ENCODE measurements around the gene TTC34. TPM values are rescaled to one million over a fixed set of nuclear protein-coding genes. Genes with fewer than 3 reads are reported as not detected.

TTC34 gene
- total and polyA plus RNA-seq, 2 of the 4 experiments (the other 2 are of a cell fraction), result under 0.01 to 0.09 TPM

GRCh38 chr1:2605509-2606395, 195.7 kb downstream of the TTC34 start:
- H3K9ac ChIP-seq (ENCODE audit: low read depth, low read length), result no peak overlapping the region
- H2AK9ac ChIP-seq (replicated peaks; ENCODE audit: low read depth, low read length, poor library complexity), result no peak overlapping the region
- no peak overlapping the region for H2AFZ ChIP-seq (replicated peaks; ENCODE audit: low read length, poor library complexity)
- no peak overlapping the region for H2BK120ac ChIP-seq (ENCODE audit: low read depth, low read length)
- no peaks in the 10 kb centered on the region; the same call in 1 of the 2 replicates for H3K27me3 ChIP-seq (ENCODE audit: control insufficient read depth, insufficient read depth, low read length)
- H3K4me3 ChIP-seq (ENCODE audit: insufficient read depth, low read depth, low read length), result no peak overlapping the region
- 59% methylated on average over 21 of the region's 48 CpGs; no CpG with 5 or more reads in 1 of the 2 experiments for WGBS, 2 experiments (ENCODE audit: extremely low coverage in 2 of 2, insufficient read length in 1 of 2)
- DNase-seq (no peak), ATAC-seq (ENCODE audit: low read depth) (no peak)
- intact Hi-C loops (cut with micrococcal nuclease), result no loop called here
- POLR2A ChIA-PET (ENCODE audit: unreplicated experiment), result no interaction called here
- no peaks in the 10 kb centered on the region for H3K79me1 ChIP-seq (ENCODE audit: low read depth in 1 of 2, low read length in 2 of 2)
- no peak overlapping the region for H3K27ac ChIP-seq (ENCODE audit: insufficient read depth, low read length)
- H2BK15ac ChIP-seq (ENCODE audit: low read depth, low read length), result no peak overlapping the region
- H4K5ac ChIP-seq (ENCODE audit: low read depth, low read length), result no peak overlapping the region
- no peaks in the 10 kb centered on the region for H3K4me1 ChIP-seq (ENCODE audit: control insufficient read depth, insufficient read depth, low read length)
- H3K9me3 ChIP-seq (ENCODE audit: control insufficient read depth, insufficient read depth, low read length), result no peaks in the 10 kb centered on the region
- no peaks in the 10 kb centered on the region for H3K36me3 ChIP-seq (ENCODE audit: control insufficient read depth, insufficient read depth, low read length)
- TF ChIP-seq BHLHE40 (IDR thresholded peaks at IDR 0.05; ENCODE audit: low read depth, low read length), result no peak
- no peak for TF ChIP-seq CTCF (conservative IDR thresholded peaks at IDR 0.05; ENCODE audit: low read depth, low read length)
- no peak for TF ChIP-seq USF2 (IDR thresholded peaks at IDR 0.05; ENCODE audit: low read depth, low read length)
- no peak for TF ChIP-seq SMC3 (IDR thresholded peaks at IDR 0.05; ENCODE audit: low read depth, low read length)
- no peak for TF ChIP-seq ELK1 (IDR thresholded peaks at IDR 0.05; ENCODE audit: borderline replicate concordance, low read depth, low read length)
- TF ChIP-seq MAFK (IDR thresholded peaks at IDR 0.05; ENCODE audit: low read depth, low read length), result no peak
- no peak for TF ChIP-seq NFE2L2 (IDR thresholded peaks at IDR 0.05; ENCODE audit: low read depth, low read length)
- TF ChIP-seq CHD1 (IDR thresholded peaks at IDR 0.05; ENCODE audit: low read depth, low read length), result no peak
- no peak for TF ChIP-seq MXI1 (IDR thresholded peaks at IDR 0.05; ENCODE audit: borderline replicate concordance, low read depth, low read length)
- no peak for TF ChIP-seq MAZ (IDR thresholded peaks at IDR 0.05; ENCODE audit: borderline replicate concordance, low read depth, low read length)
- no peak for TF ChIP-seq RAD21 (IDR thresholded peaks at IDR 0.05; ENCODE audit: low read length)
- TF ChIP-seq POLR2A (IDR thresholded peaks at IDR 0.05; ENCODE audit: low read depth, low read length), result no peak
- no peak for TF ChIP-seq FOS (IDR thresholded peaks at IDR 0.05; ENCODE audit: low read depth, low read length)
- no peak for TF ChIP-seq CEBPB (IDR thresholded peaks at IDR 0.05; ENCODE audit: low read depth, low read length)
- no peak for TF ChIP-seq RCOR1 (IDR thresholded peaks at IDR 0.05; ENCODE audit: insufficient replicate concordance, low read length)
- no peak overlapping the region for H3K4ac ChIP-seq (ENCODE audit: low read depth, low read length)
- no peak overlapping the region for H2BK20ac ChIP-seq (ENCODE audit: low read depth, low read length)
- H3K18ac ChIP-seq (ENCODE audit: low read depth, low read length), result no peak overlapping the region
- CTCF ChIA-PET, result no interaction called here
- H3K23ac ChIP-seq (ENCODE audit: low read depth, low read length), result no peak overlapping the region
- dilution Hi-C loops (cut with HindIII; ENCODE audit: low sequenced_read_pairs, unreplicated experiment), result no loop called here
- no peak overlapping the region for H3K4me2 ChIP-seq (ENCODE audit: low read depth, low read length)
- no peak overlapping the region for H3K14ac ChIP-seq (replicated peaks; ENCODE audit: low read depth, low read length)
- H3K56ac ChIP-seq (ENCODE audit: extremely low read depth, insufficient read depth, low read length), result no peak overlapping the region
- H2BK5ac ChIP-seq (ENCODE audit: low read depth, low read length, poor library complexity, severe bottlenecking), result no peak overlapping the region
- no peak overlapping the region for H2AK5ac ChIP-seq (ENCODE audit: low read depth, low read length)
- H4K20me1 ChIP-seq (ENCODE audit: insufficient read depth, low read length), result no peaks in the 10 kb centered on the region
- in situ Hi-C loops (cut with MboI; ENCODE audit: low sequenced_read_pairs), result no loop called here
- H4K8ac ChIP-seq (ENCODE audit: low read depth in 2 of 2, low read length in 2 of 2), result no peak overlapping the region
- H4K91ac ChIP-seq (ENCODE audit: insufficient read depth, low read depth, low read length), result no peak overlapping the region
- no peaks in the 10 kb centered on the region for H3K9me1 ChIP-seq (ENCODE audit: insufficient read depth, low read length)
- no TSS peak for BruUV-seq (replicated peaks)
